K562 (cell line): ENCODE measurements around the gene EIF4EBP2. TPM values are rescaled to one million over a fixed set of nuclear protein-coding genes. Genes with fewer than 3 reads are reported as not detected.

ENCODE experiments used
- ASH1L ChIP-seq: fragments of 450-650 bp; IDR thresholded peaks from 2 replicates; pipeline ENCODE4 v1.6.1; 2018; ENCODE audit warnings: borderline replicate concordance, mild to moderate bottlenecking, low read depth; ENCODE audit not compliant: partially characterized antibody
- E2F3 ChIP-seq: fragments of 250-450 bp; sonication (Bioruptor Pico); IDR thresholded peaks from 2 replicates; pipeline ENCODE4 v1.4.0; 2020; ENCODE audit warnings: mild to moderate bottlenecking
- E2F6 ChIP-seq, 2 experiments: IDR thresholded peaks; 2 replicates each; pipeline ENCODE4 v1.6.1; 2011; ENCODE audit warnings: borderline replicate concordance in 1 of 2, control low read depth in 1 of 2, low read depth in 1 of 2, low read length in 1 of 2, mild to moderate bottlenecking in 1 of 2, mixed read lengths in 1 of 2, moderate library complexity in 1 of 2; ENCODE audit not compliant: insufficient read depth in 1 of 2, insufficient read length in 1 of 2, poor library complexity in 1 of 2, severe bottlenecking in 1 of 2; ENCODE audit errors: extremely low read depth in 1 of 2
- FUS ChIP-seq: fragments of 200-400 bp; formaldehyde crosslinking; optimal IDR thresholded peaks from 2 replicates; pipeline ENCODE3; 2017; ENCODE audit warnings: low read depth, low read length
- HDAC8 ChIP-seq: fragments of 450-650 bp; IDR thresholded peaks from 2 replicates; pipeline ENCODE4 v1.6.1; 2016; ENCODE audit warnings: mild to moderate bottlenecking, missing genetic modification characterization, moderate library complexity, missing compliant biosample characterization
- HDGF ChIP-seq: fragments of 450-650 bp; IDR thresholded peaks from 2 replicates; pipeline ENCODE4 v1.6.1; 2016
- HLTF ChIP-seq: fragments of 450-650 bp; IDR thresholded peaks from 2 replicates; pipeline ENCODE4 v1.6.1; 2016
- HMBOX1 ChIP-seq: sonication (generic); IDR thresholded peaks from 2 replicates; pipeline ENCODE4 v1.6.1; 2016
- HMG20B ChIP-seq: fragments of 250-450 bp; sonication (Bioruptor Pico); IDR thresholded peaks from 2 replicates; pipeline ENCODE4 v1.5.0; 2021; ENCODE audit warnings: mild to moderate bottlenecking
- MBD2 ChIP-seq: sonication (generic); IDR thresholded peaks from 2 replicates; pipeline ENCODE4 v1.6.1; 2016; ENCODE audit warnings: low read depth, borderline replicate concordance
- PCBP1 ChIP-seq: fragments of 200-400 bp; formaldehyde crosslinking; IDR thresholded peaks from 2 replicates; pipeline ENCODE4 v1.6.1; 2018; ENCODE audit warnings: mild to moderate bottlenecking, low read depth, low read length; ENCODE audit not compliant: poor library complexity, severe bottlenecking
- PHF21A ChIP-seq: fragments of 450-650 bp; IDR thresholded peaks from 2 replicates; pipeline ENCODE4 v1.6.1; 2017; ENCODE audit warnings: low read depth, borderline replicate concordance
- RB1 ChIP-seq: fragments of 450-650 bp; IDR thresholded peaks from 2 replicates; pipeline ENCODE4 v1.6.1; 2017; ENCODE audit warnings: low read depth, mild to moderate bottlenecking
- RFX5 ChIP-seq: IDR thresholded peaks from 2 replicates; pipeline ENCODE4 v1.6.1; 2011; ENCODE audit warnings: low read depth, mild to moderate bottlenecking, improper control_type of control experiment, low read length
- SAP30 ChIP-seq: fragments of 200-600 bp; sonication (generic); IDR thresholded peaks from 2 replicates; pipeline ENCODE4 v1.6.1; 2012; ENCODE audit warnings: borderline replicate concordance, low read depth, mild to moderate bottlenecking, moderate library complexity, low read length, control low read depth, inconsistent platforms; ENCODE audit not compliant: insufficient read depth, poor library complexity, severe bottlenecking
- TSHZ1 ChIP-seq: fragments of 250-450 bp; sonication (Bioruptor Pico); IDR thresholded peaks from 2 replicates; pipeline ENCODE4 v1.4.0; 2020; ENCODE audit warnings: mild to moderate bottlenecking, moderate library complexity
- ZMIZ1 ChIP-seq, 2 experiments: fragments of 150-350 bp in 1 of 2; IDR thresholded peaks; 2 replicates each; pipeline ENCODE4 v1.6.1; 2012 to 2016; ENCODE audit warnings: low read depth in 2 of 2, low read length in 2 of 2, mild to moderate bottlenecking in 1 of 2, moderate library complexity in 1 of 2
- ZNF324 ChIP-seq: fragments of 250-450 bp; sonication (Bioruptor Pico); IDR thresholded peaks from 2 replicates; pipeline ENCODE4 v1.4.0; 2020; ENCODE audit warnings: mild to moderate bottlenecking
- ZNF785 ChIP-seq: fragments of 250-450 bp; sonication (Bioruptor Pico); IDR thresholded peaks from 2 replicates; pipeline ENCODE4 v1.4.0; 2020; ENCODE audit warnings: mild to moderate bottlenecking
- polyA plus RNA-seq, 8 experiments: library from polyadenylated mRNA; depleted of rRNA in 4 of 8; stranded (reverse) in 5 of 8; unstranded in 3 of 8; fragments of >200 nt; fragmentation: Nextera tagmentation in 2 of 8; fragmentation: Illumina TruSeq in 1 of 8; extraction: Ambion mirVana in 2 of 8; extraction: Trizol in 1 of 8; gene quantifications; 2 replicates each; pipeline versions ENCODE4 v1.2.1 to v1.2.3, GENCODE V29; 2011 to 2014; ENCODE audit warnings: inconsistent platforms in 1 of 8, missing spikeins in 1 of 8
- total RNA-seq, 7 experiments: library from RNA; depleted of rRNA in 6 of 7; stranded (reverse); fragments of >200 nt in 6 of 7; fragmentation: Illumina TruSeq in 2 of 7; extraction: Trizol in 2 of 7; gene quantifications; 2 replicates each; pipeline versions ENCODE4 v1.2.1 to v1.2.3, GENCODE V29; 2011 to 2021; ENCODE audit warnings: low replicate concordance in 1 of 7

Gene EIF4EBP2
- total and polyA plus RNA-seq, 9 of the 15 experiments (the other 6 are each of a cell fraction or from before 2014, with no cell fraction given): 16.1 to 67.5 (median 38.3) TPM

- TF ChIP-seq SAP30 (peak; percentile 70), E2F3 (CRISPR knock-in tag) (peak; percentile 79), ASH1L (no peak), RB1 (peak; percentile 93), PCBP1 (peak; percentile 90), HLTF (no peak), ZMIZ1 (IDR thresholded peaks at IDR 0.05; ENCODE audit: low read depth in 2 of 2, low read length in 2 of 2) (peak in 1 of 2 experiments; percentile 44; a peak in 1 of 4 replicates), TSHZ1 (CRISPR knock-in tag) (no peak), HMG20B (CRISPR knock-in tag) (no peak), ZNF324 (CRISPR knock-in tag) (no peak), E2F6 (IDR thresholded peaks at IDR 0.05; ENCODE audit: borderline replicate concordance in 1 of 2, extremely low read depth in 1 of 2, insufficient read depth in 1 of 2, insufficient read length in 1 of 2, low read depth in 1 of 2, low read length in 1 of 2, poor library complexity in 1 of 2, severe bottlenecking in 1 of 2) (peak; percentile 98 to 99), ZNF785 (CRISPR knock-in tag) (no peak), PHF21A (no peak), HDGF (no peak), FUS (peak; percentile 57), HMBOX1 (no peak), MBD2 (peak; percentile 88; the same call in 1 of the 2 replicates), RFX5 (no peak), HDAC8 (tag) (no peak)
Measured at GRCh38 chr10:70404036-70404786, at the start of gene EIF4EBP2 (continued).
